Body of pancreas (tissue), 4 donors: Measurements from ENCODE around the gene PRR12.

ENCODE experiments used
- POLR2A ChIP-seq, 3 donors: fragments of 450-650 bp; IDR thresholded peaks; one replicate each; pipeline ENCODE4 v1.6.1; 2016; ENCODE audit warnings: antibody characterized with exemption in 3 of 3, mild to moderate bottlenecking in 2 of 3
- TF ChIP-seq, protein P1 (sequence below), 7 experiments: fragments of 450-650 bp in 4 of 7; fragments of 200-600 bp in 3 of 7; sonication (generic) in 3 of 7; IDR thresholded peaks; one replicate each; pipeline ENCODE4 v1.5.1; 2016 to 2019; ENCODE audit warnings: antibody characterized with exemption in 7 of 7

DNA sequence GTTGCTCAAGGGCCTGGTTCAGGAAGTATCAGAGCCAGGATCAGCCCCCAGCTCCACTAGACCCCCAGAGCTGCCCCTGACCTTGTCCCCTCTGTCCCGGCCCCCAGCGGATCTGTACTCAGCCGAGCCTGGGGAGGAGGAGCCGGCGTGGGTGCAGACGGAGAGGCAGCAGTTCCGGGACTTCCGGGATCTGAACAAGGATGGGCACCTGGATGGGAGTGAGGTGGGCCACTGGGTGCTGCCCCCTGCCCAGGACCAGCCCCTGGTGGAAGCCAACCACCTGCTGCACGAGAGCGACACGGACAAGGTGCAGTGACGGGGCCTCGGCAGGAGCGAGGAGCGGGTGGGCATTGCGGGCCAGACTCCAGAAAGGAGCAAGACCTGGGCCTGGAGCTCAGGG is 48.5 kb upstream of the PRR12 start:
- TF ChIP-seq, protein P1, sequence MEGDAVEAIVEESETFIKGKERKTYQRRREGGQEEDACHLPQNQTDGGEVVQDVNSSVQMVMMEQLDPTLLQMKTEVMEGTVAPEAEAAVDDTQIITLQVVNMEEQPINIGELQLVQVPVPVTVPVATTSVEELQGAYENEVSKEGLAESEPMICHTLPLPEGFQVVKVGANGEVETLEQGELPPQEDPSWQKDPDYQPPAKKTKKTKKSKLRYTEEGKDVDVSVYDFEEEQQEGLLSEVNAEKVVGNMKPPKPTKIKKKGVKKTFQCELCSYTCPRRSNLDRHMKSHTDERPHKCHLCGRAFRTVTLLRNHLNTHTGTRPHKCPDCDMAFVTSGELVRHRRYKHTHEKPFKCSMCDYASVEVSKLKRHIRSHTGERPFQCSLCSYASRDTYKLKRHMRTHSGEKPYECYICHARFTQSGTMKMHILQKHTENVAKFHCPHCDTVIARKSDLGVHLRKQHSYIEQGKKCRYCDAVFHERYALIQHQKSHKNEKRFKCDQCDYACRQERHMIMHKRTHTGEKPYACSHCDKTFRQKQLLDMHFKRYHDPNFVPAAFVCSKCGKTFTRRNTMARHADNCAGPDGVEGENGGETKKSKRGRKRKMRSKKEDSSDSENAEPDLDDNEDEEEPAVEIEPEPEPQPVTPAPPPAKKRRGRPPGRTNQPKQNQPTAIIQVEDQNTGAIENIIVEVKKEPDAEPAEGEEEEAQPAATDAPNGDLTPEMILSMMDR (IDR thresholded peaks at IDR 0.05), result no peak
- no peak for TF ChIP-seq POLR2A (IDR thresholded peaks at IDR 0.05)
